HEK293T (cell line): ENCODE data around the gene ADGRF1.
"Not testable (repeated sequence)": the region's sequence is repeated elsewhere in the genome, so short reads cannot be mapped to it uniquely, and the experiment has no call there.

ENCODE experiments used
- CTCF ChIA-PET: fragments of 350-600 bp; formaldehyde crosslinking; extraction: SDS; loops from one replicate; lab custom pipeline; 2021; ENCODE audit warnings: antibody characterized with exemption, inconsistent platforms; lab: Yijun Ruan, JAX
- POLR2A ChIA-PET: fragments of 350-600 bp; formaldehyde crosslinking; extraction: SDS; loops from one replicate; lab custom pipeline; 2020; ENCODE audit warnings: antibody characterized with exemption, inconsistent platforms; lab: Yijun Ruan, JAX
- DNase-seq: peaks from one replicate; pipeline ENCODE4 v3.0.0; 2012; ENCODE audit warnings: mixed read lengths; ENCODE audit errors: extremely low spot score
- ARNT ChIP-seq: fragments of 450-650 bp; IDR thresholded peaks from 2 replicates; pipeline ENCODE4 v1.6.1; 2017; ENCODE audit warnings: mild to moderate bottlenecking
- BHLHE40 ChIP-seq: fragments of 450-650 bp; IDR thresholded peaks from 2 replicates; pipeline ENCODE4 v1.6.1; 2016; ENCODE audit warnings: mild to moderate bottlenecking, moderate library complexity, borderline replicate concordance
- CTBP1 ChIP-seq: fragments of 450-650 bp; IDR thresholded peaks from 2 replicates; pipeline ENCODE4 v1.6.1; 2016; ENCODE audit warnings: borderline replicate concordance
- ELF4 ChIP-seq: fragments of 450-650 bp; IDR thresholded peaks from 2 replicates; pipeline ENCODE4 v1.6.1; 2017; ENCODE audit warnings: antibody characterized with exemption
- FOXA1 ChIP-seq: fragments of 450-650 bp; IDR thresholded peaks from 2 replicates; pipeline ENCODE4 v1.6.1; 2016; ENCODE audit warnings: mild to moderate bottlenecking
- FOXK2 ChIP-seq: fragments of 450-650 bp; IDR thresholded peaks from 2 replicates; pipeline ENCODE4 v1.6.1; 2016; ENCODE audit warnings: mild to moderate bottlenecking
- FOXM1 ChIP-seq: fragments of 450-650 bp; IDR thresholded peaks from 2 replicates; pipeline ENCODE4 v1.6.1; 2017; ENCODE audit warnings: mild to moderate bottlenecking, borderline replicate concordance
- HDGF ChIP-seq: fragments of 450-650 bp; IDR thresholded peaks from 2 replicates; pipeline ENCODE4 v1.6.1; 2017; ENCODE audit warnings: antibody characterized with exemption, borderline replicate concordance
- L3MBTL2 ChIP-seq: fragments of 450-650 bp; conservative IDR thresholded peaks from 2 replicates; pipeline ENCODE4 v1.6.1; 2016; ENCODE audit warnings: mild to moderate bottlenecking
- LEF1 ChIP-seq: fragments of 450-650 bp; IDR thresholded peaks from 2 replicates; pipeline ENCODE4 v1.6.1; 2017; ENCODE audit warnings: mild to moderate bottlenecking, borderline replicate concordance
- NFRKB ChIP-seq: fragments of 450-650 bp; IDR thresholded peaks from 2 replicates; pipeline ENCODE4 v1.6.1; 2016; ENCODE audit warnings: mild to moderate bottlenecking, moderate library complexity
- PKNOX1 ChIP-seq: fragments of 450-650 bp; IDR thresholded peaks from 2 replicates; pipeline ENCODE4 v1.6.1; 2016
- SP1 ChIP-seq: fragments of 450-650 bp; IDR thresholded peaks from 2 replicates; pipeline ENCODE4 v1.6.1; 2017
- SUZ12 ChIP-seq: fragments of 450-650 bp; IDR thresholded peaks from 2 replicates; pipeline ENCODE4 v1.6.1; 2016; ENCODE audit warnings: mild to moderate bottlenecking
- TARDBP ChIP-seq: fragments of 450-650 bp; IDR thresholded peaks from 2 replicates; pipeline ENCODE4 v1.6.1; 2016
- ZNF384 ChIP-seq: fragments of 450-650 bp; IDR thresholded peaks from 2 replicates; pipeline ENCODE4 v1.6.1; 2016

ADGRF1 gene

GRCh38 chr6:47057830-47058540, 15.9 kb upstream of the ADGRF1 start:
- ChIA-PET POLR2A (no interaction called here), CTCF (no interaction called here)
- DNase-seq, result no peak
- TF ChIP-seq FOXA1 (no peak), ARNT (no peak), LEF1 (no peak), PKNOX1 (no peak), L3MBTL2 (no peak), FOXK2 (no peak), SP1 (no peak), FOXM1 (no peak)

- TF ChIP-seq FOXA1 (no peak), L3MBTL2 (no peak), SUZ12 (no peak), FOXK2 (no peak), ELF4 (no peak), LEF1 (no peak), TARDBP (no peak), ZNF384 (no peak), NFRKB (no peak), ARNT (no peak), PKNOX1 (no peak)
- no peak for DNase-seq
- ChIA-PET POLR2A (no interaction called here), CTCF (no interaction called here)
Measured at GRCh38 chr6:47056832-47057231, 14.7 kb upstream of the ADGRF1 start.

GRCh38 chr6:47054302-47054701, 12.2 kb upstream of the ADGRF1 start:
- not testable (repeated sequence) for DNase-seq

GRCh38 chr6:47048638-47049037, 6.5 kb upstream of the ADGRF1 start:
- ChIA-PET POLR2A (no interaction called here), CTCF (no interaction called here)

More at GRCh38 chr6:47054302-47054701, 12.2 kb upstream of the ADGRF1 start:
- POLR2A ChIA-PET, CTCF ChIA-PET: not testable (repeated sequence)

GRCh38 chr6:47047479-47048407, 5.6 kb upstream of the ADGRF1 start:
- ChIA-PET CTCF (interaction anchor here (0.6 to 1.4 kb wide), 8 partner anchors 9 to 301 kb away, joined by 3 to 12 read pairs (median 3); no protein-coding TSS in a partner anchor), POLR2A (interaction anchor here (1.0 kb wide), 1 partner anchor 13 kb away, joined by 3 read pairs; no protein-coding TSS in a partner anchor)
- peak; percentile 62 for DNase-seq
- TF ChIP-seq CTBP1 (no peak), HDGF (no peak), PKNOX1 (no peak), ELF4 (no peak), TARDBP (no peak), SP1 (no peak), FOXK2 (peak; percentile 79; the same call in 1 of the 2 replicates), NFRKB (no peak), LEF1 (no peak)

More at GRCh38 chr6:47048638-47049037, 6.5 kb upstream of the ADGRF1 start:
- TF ChIP-seq FOXK2 (no peak), BHLHE40 (no peak), FOXM1 (no peak), ELF4 (no peak), SUZ12 (no peak), ARNT (no peak), HDGF (no peak), FOXA1 (no peak), LEF1 (no peak), L3MBTL2 (no peak), CTBP1 (no peak), PKNOX1 (no peak), TARDBP (no peak), ZNF384 (no peak), SP1 (no peak), NFRKB (no peak)
- DNase-seq, result no peak
